HepG2 (cell line): ENCODE results near the gene ATP2A2.

ENCODE experiments used
- KMT2A ChIP-seq: sonication (generic); formaldehyde crosslinking; IDR thresholded peaks from 2 replicates; pipeline ENCODE4 v1.4.0; 2020; ENCODE audit warnings: missing genetic modification reagents
- MYC ChIP-seq: sonication (generic); formaldehyde crosslinking; IDR thresholded peaks from 2 replicates; pipeline ENCODE4 v1.9.0; 2021; ENCODE audit warnings: missing genetic modification reagents, borderline replicate concordance
- RBM22 ChIP-seq: fragments of 200-400 bp; formaldehyde crosslinking; optimal IDR thresholded peaks from 2 replicates; pipeline ENCODE3; 2017; ENCODE audit warnings: mild to moderate bottlenecking, low read length, moderate library complexity
- SMARCC2 ChIP-seq: fragments of 450-650 bp; IDR thresholded peaks from 2 replicates; pipeline ENCODE4 v1.6.1; 2017; ENCODE audit warnings: antibody characterized with exemption, mild to moderate bottlenecking
- ZNF451 ChIP-seq: sonication (generic); formaldehyde crosslinking; IDR thresholded peaks from 2 replicates; pipeline ENCODE4 v1.5.0; 2020; ENCODE audit warnings: mild to moderate bottlenecking, missing genetic modification reagents
- ZNF547 ChIP-seq: sonication (generic); formaldehyde crosslinking; IDR thresholded peaks from 2 replicates; pipeline ENCODE4 v1.5.1; 2020; ENCODE audit warnings: mild to moderate bottlenecking, missing genetic modification reagents
- ZSCAN21 ChIP-seq: sonication (generic); formaldehyde crosslinking; IDR thresholded peaks from 2 replicates; pipeline ENCODE4 v1.8.0; 2022; ENCODE audit warnings: mild to moderate bottlenecking, missing genetic modification reagents, moderate library complexity, borderline replicate concordance
- TF ChIP-seq, protein P1 (sequence below): sonication (generic); formaldehyde crosslinking; IDR thresholded peaks from 2 replicates; pipeline ENCODE4 v1.5.0; 2020; ENCODE audit warnings: mild to moderate bottlenecking, missing genetic modification reagents, moderate library complexity
- TF ChIP-seq, protein P2 (sequence below): sonication (generic); formaldehyde crosslinking; IDR thresholded peaks from 2 replicates; pipeline ENCODE4 v1.4.0; 2020; ENCODE audit warnings: missing genetic modification reagents, mild to moderate bottlenecking, borderline replicate concordance
- TF ChIP-seq, protein P3 (sequence below): sonication (generic); formaldehyde crosslinking; IDR thresholded peaks from 2 replicates; pipeline ENCODE4 v1.4.0; 2020; ENCODE audit warnings: missing genetic modification reagents
- TF ChIP-seq, protein P4 (sequence below): sonication (generic); formaldehyde crosslinking; IDR thresholded peaks from 2 replicates; pipeline ENCODE4 v1.4.0; 2020; ENCODE audit warnings: mild to moderate bottlenecking, missing genetic modification reagents, borderline replicate concordance
- TF ChIP-seq, protein P5 (sequence below): sonication (generic); formaldehyde crosslinking; IDR thresholded peaks from 2 replicates; pipeline ENCODE4 v1.5.0; 2020; ENCODE audit warnings: mild to moderate bottlenecking, missing genetic modification reagents
- TF ChIP-seq, protein P6 (sequence below): IDR thresholded peaks from 2 replicates; pipeline ENCODE4 v1.6.1; 2016; ENCODE audit warnings: low read depth, borderline replicate concordance

DNA sequence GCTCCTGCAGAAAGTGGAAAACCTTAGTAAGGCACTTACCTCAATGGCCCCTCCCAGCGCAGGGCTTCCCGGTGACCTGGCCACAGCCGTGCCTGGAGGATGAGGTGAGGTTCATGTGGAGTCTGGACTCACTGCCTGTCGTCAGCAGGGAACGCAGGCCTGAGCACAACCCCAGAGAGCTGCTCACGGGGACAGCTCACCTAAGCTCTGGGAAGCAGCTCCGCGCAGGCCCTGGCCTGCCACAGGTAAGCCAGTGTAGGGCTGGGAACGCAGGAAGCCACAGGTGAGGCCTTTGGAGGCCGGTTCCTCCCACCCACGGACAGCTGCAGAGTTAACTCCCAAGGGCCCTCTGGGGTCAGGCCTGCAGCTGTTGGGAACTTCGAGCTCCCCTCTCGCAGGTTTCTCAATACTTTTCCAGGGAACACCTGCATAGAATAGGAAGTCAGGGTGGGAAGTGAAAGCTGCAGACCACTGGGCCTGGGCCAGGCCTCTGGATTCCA lies 89.7 kb downstream of the ATP2A2 start:
- TF ChIP-seq, protein P1, sequence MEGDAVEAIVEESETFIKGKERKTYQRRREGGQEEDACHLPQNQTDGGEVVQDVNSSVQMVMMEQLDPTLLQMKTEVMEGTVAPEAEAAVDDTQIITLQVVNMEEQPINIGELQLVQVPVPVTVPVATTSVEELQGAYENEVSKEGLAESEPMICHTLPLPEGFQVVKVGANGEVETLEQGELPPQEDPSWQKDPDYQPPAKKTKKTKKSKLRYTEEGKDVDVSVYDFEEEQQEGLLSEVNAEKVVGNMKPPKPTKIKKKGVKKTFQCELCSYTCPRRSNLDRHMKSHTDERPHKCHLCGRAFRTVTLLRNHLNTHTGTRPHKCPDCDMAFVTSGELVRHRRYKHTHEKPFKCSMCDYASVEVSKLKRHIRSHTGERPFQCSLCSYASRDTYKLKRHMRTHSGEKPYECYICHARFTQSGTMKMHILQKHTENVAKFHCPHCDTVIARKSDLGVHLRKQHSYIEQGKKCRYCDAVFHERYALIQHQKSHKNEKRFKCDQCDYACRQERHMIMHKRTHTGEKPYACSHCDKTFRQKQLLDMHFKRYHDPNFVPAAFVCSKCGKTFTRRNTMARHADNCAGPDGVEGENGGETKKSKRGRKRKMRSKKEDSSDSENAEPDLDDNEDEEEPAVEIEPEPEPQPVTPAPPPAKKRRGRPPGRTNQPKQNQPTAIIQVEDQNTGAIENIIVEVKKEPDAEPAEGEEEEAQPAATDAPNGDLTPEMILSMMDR (CRISPR knock-in tag): no peak
- no peak for TF ChIP-seq MYC (CRISPR knock-in tag)
- TF ChIP-seq ZNF547 (CRISPR knock-in tag): no peak
- TF ChIP-seq, protein P2, sequence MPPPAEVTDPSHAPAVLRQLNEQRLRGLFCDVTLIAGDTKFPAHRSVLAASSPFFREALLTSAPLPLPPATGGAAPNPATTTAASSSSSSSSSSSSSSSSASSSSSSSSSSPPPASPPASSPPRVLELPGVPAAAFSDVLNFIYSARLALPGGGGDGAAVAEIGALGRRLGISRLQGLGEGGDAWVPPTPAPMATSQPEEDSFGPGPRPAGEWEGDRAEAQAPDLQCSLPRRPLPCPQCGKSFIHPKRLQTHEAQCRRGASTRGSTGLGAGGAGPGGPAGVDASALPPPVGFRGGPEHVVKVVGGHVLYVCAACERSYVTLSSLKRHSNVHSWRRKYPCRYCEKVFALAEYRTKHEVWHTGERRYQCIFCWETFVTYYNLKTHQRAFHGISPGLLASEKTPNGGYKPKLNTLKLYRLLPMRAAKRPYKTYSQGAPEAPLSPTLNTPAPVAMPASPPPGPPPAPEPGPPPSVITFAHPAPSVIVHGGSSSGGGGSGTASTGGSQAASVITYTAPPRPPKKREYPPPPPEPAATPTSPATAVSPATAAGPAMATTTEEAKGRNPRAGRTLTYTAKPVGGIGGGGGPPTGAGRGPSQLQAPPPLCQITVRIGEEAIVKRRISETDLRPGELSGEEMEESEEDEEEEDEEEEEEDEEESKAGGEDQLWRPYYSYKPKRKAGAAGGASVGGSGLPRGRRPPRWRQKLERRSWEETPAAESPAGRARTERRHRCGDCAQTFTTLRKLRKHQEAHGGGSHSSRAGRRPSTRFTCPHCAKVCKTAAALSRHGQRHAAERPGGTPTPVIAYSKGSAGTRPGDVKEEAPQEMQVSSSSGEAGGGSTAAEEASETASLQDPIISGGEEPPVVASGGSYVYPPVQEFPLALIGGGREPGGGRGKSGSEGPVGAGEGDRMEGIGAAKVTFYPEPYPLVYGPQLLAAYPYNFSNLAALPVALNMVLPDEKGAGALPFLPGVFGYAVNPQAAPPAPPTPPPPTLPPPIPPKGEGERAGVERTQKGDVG (CRISPR knock-in tag): no peak
- TF ChIP-seq RBM22: no peak
- TF ChIP-seq, protein P3, sequence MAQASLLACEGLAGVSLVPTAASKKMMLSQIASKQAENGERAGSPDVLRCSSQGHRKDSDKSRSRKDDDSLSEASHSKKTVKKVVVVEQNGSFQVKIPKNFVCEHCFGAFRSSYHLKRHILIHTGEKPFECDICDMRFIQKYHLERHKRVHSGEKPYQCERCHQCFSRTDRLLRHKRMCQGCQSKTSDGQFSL: no peak
- no peak for TF ChIP-seq KMT2A (CRISPR knock-in tag)
- TF ChIP-seq, protein P4, sequence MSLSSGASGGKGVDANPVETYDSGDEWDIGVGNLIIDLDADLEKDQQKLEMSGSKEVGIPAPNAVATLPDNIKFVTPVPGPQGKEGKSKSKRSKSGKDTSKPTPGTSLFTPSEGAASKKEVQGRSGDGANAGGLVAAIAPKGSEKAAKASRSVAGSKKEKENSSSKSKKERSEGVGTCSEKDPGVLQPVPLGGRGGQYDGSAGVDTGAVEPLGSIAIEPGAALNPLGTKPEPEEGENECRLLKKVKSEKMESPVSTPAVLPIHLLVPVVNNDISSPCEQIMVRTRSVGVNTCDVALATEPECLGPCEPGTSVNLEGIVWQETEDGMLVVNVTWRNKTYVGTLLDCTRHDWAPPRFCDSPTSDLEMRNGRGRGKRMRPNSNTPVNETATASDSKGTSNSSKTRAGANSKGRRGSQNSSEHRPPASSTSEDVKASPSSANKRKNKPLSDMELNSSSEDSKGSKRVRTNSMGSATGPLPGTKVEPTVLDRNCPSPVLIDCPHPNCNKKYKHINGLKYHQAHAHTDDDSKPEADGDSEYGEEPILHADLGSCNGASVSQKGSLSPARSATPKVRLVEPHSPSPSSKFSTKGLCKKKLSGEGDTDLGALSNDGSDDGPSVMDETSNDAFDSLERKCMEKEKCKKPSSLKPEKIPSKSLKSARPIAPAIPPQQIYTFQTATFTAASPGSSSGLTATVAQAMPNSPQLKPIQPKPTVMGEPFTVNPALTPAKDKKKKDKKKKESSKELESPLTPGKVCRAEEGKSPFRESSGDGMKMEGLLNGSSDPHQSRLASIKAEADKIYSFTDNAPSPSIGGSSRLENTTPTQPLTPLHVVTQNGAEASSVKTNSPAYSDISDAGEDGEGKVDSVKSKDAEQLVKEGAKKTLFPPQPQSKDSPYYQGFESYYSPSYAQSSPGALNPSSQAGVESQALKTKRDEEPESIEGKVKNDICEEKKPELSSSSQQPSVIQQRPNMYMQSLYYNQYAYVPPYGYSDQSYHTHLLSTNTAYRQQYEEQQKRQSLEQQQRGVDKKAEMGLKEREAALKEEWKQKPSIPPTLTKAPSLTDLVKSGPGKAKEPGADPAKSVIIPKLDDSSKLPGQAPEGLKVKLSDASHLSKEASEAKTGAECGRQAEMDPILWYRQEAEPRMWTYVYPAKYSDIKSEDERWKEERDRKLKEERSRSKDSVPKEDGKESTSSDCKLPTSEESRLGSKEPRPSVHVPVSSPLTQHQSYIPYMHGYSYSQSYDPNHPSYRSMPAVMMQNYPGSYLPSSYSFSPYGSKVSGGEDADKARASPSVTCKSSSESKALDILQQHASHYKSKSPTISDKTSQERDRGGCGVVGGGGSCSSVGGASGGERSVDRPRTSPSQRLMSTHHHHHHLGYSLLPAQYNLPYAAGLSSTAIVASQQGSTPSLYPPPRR (CRISPR knock-in tag): no peak
- TF ChIP-seq ZNF451 (CRISPR knock-in tag): no peak
- TF ChIP-seq, protein P5, sequence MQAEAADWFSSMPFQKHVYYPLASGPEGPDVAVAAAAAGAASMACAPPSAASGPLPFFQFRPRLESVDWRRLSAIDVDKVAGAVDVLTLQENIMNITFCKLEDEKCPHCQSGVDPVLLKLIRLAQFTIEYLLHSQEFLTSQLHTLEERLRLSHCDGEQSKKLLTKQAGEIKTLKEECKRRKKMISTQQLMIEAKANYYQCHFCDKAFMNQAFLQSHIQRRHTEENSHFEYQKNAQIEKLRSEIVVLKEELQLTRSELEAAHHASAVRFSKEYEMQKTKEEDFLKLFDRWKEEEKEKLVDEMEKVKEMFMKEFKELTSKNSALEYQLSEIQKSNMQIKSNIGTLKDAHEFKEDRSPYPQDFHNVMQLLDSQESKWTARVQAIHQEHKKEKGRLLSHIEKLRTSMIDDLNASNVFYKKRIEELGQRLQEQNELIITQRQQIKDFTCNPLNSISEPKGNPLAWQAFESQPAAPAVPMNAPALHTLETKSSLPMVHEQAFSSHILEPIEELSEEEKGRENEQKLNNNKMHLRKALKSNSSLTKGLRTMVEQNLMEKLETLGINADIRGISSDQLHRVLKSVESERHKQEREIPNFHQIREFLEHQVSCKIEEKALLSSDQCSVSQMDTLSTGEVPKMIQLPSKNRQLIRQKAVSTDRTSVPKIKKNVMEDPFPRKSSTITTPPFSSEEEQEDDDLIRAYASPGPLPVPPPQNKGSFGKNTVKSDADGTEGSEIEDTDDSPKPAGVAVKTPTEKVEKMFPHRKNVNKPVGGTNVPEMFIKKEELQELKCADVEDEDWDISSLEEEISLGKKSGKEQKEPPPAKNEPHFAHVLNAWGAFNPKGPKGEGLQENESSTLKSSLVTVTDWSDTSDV (CRISPR knock-in tag): no peak
- no peak for TF ChIP-seq ZSCAN21 (CRISPR knock-in tag)
- no peak for TF ChIP-seq SMARCC2
- TF ChIP-seq, protein P6, sequence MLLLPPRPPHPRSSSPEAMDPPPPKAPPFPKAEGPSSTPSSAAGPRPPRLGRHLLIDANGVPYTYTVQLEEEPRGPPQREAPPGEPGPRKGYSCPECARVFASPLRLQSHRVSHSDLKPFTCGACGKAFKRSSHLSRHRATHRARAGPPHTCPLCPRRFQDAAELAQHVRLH (CRISPR knock-in tag): no peak
